VCaP (cell line): ENCODE data around the gene ACADVL.
A peak's percentile ranks its signal among the peaks of the same experiment; 100 is the strongest.

Experiments used
- H3K27ac ChIP-seq: fragments of 450-650 bp; 2 replicates; pipeline ENCODE4 v1.5.1; 2017
- TF ChIP-seq, protein P1 (sequence below): fragments of 450-650 bp; conservative IDR thresholded peaks from 2 replicates; pipeline ENCODE4 v1.5.1; 2017; ENCODE audit warnings: mild to moderate bottlenecking, moderate library complexity

ACADVL gene

DNA sequence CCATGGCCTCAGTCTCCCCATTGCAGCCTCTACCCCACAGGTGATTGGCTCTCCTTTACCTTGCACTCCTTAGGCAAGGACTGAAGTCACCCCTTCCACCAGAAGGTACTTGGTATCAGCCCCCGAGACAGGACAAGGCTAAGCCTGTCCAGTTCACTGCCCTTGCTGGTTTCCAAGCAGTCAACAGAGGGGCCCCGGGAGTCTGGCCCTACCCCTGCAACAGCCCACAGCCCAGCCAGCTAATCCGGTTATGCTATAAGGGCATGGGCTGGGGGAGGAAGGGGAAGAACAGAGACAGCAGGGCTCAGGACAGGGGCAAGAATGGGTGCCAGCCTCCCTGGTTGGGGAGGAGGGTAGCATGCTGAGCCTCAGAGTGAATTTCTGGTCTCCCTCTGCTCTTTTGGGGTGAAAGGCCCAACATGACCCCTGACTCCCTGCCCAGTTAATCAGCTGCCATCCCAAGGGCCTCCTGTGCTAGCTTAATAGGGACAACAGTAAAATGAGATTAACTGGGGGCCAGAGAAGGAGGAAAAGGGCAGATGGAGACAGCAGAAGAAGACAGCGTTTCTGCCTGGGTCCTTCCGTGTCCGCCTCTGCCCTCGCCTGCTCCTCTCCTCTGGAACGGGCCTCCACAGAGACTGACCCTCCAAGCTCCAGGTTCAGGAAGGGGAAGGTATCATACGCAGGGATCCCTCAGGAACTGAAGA, 10.8 kb upstream of the ACADVL start:
- no peak overlapping the region for H3K27ac ChIP-seq

DNA sequence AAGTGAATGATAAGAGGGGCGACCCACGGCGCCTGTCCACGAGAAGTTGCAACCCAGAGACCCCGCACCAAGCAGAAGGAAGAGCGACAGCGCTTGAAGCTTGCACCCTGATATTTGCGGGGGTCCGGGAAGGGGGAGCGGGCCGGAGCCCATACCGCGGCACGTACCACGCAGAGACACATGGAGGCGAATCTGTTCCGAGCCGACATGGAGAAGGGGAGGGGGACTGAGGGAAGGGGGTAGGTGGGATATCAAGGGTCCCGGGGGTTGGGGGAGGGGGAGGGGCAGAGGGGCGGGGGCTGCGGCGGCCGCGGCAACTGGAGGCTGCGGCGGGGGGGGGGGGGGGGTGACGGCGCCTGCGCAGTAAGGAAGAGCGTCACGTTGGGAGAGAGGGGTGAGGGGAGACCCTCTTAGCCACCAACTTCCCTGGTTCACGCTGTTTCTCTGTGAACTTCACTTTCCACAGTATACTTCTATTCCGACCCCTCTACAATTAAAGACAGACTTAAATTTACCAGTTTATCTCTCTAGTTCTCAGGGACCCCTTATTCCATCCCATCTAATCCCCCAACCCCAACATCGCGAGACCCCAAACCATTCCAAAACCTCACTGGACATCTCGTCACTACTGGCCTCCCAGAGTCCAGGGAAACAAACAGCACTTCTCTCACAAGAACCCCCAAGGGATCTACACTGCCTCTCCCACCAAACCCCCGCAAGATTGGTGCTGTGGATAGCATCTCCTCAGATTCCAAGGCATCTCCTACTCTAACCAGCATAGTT, 8.1 kb upstream of the ACADVL start:
- H3K27ac ChIP-seq, result no peak overlapping the region
- TF ChIP-seq, protein P1, sequence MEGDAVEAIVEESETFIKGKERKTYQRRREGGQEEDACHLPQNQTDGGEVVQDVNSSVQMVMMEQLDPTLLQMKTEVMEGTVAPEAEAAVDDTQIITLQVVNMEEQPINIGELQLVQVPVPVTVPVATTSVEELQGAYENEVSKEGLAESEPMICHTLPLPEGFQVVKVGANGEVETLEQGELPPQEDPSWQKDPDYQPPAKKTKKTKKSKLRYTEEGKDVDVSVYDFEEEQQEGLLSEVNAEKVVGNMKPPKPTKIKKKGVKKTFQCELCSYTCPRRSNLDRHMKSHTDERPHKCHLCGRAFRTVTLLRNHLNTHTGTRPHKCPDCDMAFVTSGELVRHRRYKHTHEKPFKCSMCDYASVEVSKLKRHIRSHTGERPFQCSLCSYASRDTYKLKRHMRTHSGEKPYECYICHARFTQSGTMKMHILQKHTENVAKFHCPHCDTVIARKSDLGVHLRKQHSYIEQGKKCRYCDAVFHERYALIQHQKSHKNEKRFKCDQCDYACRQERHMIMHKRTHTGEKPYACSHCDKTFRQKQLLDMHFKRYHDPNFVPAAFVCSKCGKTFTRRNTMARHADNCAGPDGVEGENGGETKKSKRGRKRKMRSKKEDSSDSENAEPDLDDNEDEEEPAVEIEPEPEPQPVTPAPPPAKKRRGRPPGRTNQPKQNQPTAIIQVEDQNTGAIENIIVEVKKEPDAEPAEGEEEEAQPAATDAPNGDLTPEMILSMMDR, result no peak

More for the DNA sequence above, 10.8 kb upstream of the ACADVL start:
- TF ChIP-seq, protein P1, result no peak

DNA sequence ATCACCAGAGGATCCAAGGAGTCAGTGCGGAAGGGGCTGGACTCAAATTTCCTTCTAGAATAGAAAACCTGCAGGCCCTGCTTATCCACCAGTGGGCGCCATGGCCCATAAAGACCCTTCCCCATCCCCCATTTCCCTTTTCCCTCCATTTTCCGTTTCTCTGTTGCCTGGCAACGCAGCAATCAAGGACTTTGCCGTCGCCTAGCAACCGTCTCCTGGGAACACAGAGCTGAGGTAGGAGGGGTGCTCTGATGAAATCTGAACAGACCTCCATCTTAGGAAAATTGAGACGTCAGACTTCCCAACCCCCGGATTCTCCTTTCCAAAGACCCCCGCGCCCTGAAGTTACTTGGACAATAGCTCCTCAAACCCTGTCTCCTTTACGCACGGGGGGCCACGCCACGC, 5.8 kb upstream of the ACADVL start:
- TF ChIP-seq, protein P1, result peak; percentile 21; the same call in 1 of the 2 replicates
- no peak overlapping the region for H3K27ac ChIP-seq

DNA sequence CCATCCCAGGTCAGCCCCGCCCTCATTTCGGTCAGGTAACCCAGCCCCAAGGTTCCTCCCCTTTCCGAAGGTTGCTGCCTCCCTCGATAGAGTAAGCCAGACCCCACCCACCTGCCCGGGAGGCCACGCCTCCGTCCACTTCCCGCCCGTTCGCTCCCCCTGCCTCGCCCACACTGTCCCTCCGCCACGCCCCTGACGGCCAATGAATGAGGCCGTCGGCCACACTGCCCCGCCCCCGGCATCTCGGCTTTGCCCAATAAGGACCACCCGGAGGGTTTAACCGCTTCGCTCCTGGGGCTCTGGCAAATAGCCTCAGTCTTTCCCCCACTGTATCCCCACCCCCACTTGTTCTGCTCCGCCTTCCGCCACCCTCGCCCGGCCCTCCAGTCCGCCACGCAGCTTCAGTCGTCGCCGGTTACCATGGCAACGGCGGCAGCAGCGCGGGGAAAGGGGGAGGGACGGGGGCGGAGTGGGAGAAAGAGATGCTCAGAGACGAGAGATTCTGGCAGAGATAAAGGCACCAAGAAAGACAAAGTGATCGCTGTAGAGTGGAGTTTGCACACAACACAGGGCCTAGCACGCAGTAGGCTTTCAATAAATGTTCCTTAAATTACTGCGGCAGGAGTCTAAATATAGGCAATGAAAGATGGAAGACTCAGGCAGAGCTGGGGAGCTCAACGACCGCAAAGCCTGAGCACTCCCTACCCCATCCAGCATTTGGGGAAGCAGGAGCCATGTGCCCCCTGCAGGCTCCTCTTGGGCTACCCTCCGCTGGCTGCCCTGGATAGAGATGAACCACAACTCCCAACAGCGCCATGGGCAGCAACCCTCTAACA, 5.2 kb upstream of the ACADVL start:
- TF ChIP-seq, protein P1, result peak; percentile 54
- H3K27ac ChIP-seq, result peak overlapping the region; percentile 35; the same call in 1 of the 2 replicates

DNA sequence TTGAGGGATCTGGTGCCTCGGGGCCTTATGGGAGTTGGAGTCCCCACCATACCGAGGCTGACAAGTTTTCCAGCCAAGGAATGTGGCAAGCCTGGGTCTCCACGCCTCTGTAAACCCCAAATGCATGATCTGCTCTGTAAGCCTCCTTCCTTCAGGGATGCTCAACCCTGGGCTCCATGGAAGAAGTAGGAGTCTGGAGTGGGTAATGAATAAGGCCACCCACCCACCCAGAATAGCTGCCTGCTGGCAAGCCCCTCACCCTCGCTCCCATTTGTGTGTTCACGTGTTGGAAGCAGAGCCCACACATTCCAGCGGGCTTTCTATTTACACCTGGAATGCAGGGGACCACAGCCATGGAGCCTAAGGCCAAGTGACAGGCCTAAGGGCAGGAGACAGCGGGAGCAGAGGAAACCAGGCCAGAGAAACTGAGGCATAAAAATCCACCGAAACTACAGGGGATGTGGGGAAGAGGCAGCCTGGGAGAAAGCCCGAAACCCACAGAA, 4.6 kb upstream of the ACADVL start:
- TF ChIP-seq, protein P1, result 0 out of 2 replicates have a peak, but pooled peaks have one; percentile 6

DNA sequence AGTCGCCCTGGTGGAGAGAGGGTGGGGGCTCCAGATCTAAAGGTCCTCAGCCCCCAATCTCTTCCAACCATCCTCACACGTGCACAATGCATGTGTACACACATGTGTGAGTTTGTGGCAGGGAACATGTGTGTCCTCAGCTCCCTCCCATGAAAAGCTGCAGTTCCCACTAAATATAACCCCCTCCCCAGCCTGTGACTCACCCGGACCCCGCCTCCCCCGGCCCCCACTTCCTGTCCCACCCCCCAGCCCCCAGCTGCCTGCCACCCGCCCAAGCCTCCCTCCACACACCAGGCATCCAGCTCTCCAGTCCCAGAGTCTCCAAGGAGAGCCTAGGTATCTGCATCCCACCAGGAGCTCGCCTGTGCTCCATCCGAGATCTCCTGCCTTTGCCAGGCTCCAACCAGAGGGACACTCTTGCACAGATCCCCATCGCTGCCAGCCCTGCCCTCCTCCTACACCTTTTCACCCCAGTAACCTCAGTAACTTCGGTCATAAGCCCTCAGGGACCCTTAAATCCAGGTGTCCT, 4.0 kb upstream of the ACADVL start:
- TF ChIP-seq, protein P1, result no peak
- H3K27ac ChIP-seq, result no peak overlapping the region

More for the DNA sequence above, 4.6 kb upstream of the ACADVL start:
- peak overlapping the region; percentile 35; the same call in 1 of the 2 replicates for H3K27ac ChIP-seq
